ENCODE data around the gene TLE2.

DNA sequence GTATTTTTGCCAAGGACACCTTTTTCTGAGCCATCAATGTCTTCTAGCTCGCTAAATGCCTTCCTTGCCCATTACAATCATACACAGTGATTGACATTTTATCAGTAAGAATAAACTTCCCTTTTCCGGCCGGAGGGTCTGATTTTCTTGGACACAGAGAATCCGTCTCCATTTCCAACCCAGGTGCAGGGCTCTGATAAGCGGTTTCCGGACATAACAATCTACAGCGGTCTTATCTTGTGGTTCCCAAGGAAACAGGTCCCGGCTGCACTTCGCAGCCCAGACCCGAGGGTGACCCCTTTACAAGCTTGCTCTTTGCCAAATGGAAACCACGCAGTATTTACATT is 79.2 kb downstream of the TLE2 start:
- TF ChIP-seq CTCF (IDR thresholded peaks at IDR 0.05 in 8 of 11, conservative IDR thresholded peaks at IDR 0.05 in 3 of 11) (peak in 1 of 11 experiments; percentile 1), POLR2A (IDR thresholded peaks at IDR 0.05) (no peak)

Measured in spleen (tissue), 7 donors.